ENCODE measurements around the gene SLC2A6. TPM values are rescaled to one million over a fixed set of nuclear protein-coding genes. Genes with fewer than 3 reads are reported as not detected.

Gene SLC2A6, protein sequence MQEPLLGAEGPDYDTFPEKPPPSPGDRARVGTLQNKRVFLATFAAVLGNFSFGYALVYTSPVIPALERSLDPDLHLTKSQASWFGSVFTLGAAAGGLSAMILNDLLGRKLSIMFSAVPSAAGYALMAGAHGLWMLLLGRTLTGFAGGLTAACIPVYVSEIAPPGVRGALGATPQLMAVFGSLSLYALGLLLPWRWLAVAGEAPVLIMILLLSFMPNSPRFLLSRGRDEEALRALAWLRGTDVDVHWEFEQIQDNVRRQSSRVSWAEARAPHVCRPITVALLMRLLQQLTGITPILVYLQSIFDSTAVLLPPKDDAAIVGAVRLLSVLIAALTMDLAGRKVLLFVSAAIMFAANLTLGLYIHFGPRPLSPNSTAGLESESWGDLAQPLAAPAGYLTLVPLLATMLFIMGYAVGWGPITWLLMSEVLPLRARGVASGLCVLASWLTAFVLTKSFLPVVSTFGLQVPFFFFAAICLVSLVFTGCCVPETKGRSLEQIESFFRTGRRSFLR
- 1 to 10 TPM; 1.0 to 5.1 (median 3.0) TPM for total RNA-seq

DNA sequence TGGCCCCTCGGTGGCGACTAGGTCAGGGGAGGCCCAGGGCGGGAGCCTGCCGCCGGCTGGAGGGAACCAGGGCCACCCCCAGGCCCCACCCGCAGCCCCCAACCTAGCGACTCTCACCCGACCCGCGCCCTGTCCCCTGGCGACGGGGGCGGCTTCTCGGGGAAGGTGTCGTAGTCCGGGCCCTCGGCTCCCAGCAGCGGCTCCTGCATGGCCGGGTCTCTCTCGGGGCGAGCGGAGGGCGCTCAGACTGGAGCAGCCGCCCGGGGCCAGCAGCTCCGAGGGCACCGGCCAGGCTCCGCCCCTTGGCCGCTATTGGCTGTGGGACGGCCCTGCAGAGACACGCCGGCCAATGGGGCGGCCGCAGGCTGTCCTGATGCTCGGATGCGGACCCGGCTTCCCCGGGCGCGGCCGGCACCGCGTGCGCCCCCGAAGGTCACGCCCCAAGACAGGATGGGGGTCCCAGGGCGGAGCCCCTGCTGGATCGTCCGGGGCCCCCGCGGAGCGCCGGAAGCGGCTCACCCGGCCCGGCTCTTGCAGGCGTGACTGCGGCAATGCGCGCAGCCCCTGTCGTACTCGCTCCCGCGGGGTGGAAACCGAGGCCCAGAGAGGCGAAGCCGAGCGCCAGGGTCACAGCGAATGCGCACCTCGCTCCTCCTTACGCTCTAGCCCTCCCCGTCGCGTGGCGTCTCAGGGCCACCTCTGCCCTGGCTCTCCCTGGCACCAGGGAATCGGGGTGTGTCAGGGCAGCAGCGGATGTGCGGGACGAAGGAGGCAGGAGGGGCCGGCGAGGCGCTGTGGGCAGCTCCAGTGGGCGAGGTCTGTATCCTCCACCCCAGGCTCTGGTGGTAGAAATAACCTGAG, at the start of gene SLC2A6:
SLC2A6 (minus strand) TSS at position 249 of the 861 bp plus-strand sequence; CDS start at position 209, 40 bp downstream.
- TF ChIP-seq, protein P1, sequence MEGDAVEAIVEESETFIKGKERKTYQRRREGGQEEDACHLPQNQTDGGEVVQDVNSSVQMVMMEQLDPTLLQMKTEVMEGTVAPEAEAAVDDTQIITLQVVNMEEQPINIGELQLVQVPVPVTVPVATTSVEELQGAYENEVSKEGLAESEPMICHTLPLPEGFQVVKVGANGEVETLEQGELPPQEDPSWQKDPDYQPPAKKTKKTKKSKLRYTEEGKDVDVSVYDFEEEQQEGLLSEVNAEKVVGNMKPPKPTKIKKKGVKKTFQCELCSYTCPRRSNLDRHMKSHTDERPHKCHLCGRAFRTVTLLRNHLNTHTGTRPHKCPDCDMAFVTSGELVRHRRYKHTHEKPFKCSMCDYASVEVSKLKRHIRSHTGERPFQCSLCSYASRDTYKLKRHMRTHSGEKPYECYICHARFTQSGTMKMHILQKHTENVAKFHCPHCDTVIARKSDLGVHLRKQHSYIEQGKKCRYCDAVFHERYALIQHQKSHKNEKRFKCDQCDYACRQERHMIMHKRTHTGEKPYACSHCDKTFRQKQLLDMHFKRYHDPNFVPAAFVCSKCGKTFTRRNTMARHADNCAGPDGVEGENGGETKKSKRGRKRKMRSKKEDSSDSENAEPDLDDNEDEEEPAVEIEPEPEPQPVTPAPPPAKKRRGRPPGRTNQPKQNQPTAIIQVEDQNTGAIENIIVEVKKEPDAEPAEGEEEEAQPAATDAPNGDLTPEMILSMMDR (IDR thresholded peaks at IDR 0.05; ENCODE audit: low read depth) = no peak

DNA sequence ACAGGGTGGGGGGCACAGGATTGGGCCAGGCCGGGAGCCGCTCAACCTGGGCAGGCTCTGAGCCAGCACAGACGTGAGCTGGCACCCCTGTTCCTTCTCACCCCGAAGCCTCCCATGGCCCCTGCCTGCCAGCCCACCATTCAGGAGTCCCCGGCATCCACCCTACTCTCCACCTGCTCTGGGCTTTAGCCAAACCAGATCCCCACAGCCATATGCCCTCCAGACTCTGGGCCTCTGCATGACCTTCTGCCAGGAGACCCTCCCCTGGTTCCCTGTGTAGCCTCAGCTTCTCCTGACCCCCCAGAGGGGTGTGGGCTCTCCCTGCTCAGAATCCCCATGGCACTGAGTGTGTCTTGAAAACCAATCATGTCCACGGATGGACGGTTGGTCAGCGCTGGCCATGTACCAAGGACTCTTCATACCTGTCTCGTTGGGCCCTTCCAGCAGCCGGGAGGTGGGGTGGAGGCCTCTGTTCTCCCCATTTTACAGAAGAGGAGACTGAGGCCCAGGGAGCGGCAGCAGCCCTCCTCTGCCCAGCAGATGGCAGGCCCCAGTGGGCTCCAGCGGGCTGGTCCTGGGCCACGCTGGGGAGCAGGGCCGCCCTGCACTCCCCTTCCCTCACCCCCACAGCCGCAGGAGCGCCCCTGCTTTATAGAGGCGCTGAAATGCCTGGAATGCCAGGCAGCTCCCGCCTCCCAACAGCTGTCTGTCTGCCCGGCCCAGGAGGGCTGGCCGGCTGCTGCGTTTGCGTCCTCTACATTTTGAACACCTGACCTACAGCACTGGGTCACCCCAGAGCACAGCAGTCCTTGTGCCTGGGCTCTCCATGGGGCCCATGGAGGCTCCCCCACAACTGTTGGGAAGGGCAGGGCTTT, 49.3 kb upstream of the SLC2A6 start:
- TF ChIP-seq, protein P1 (IDR thresholded peaks at IDR 0.05; ENCODE audit: low read depth) = no peak

DNA sequence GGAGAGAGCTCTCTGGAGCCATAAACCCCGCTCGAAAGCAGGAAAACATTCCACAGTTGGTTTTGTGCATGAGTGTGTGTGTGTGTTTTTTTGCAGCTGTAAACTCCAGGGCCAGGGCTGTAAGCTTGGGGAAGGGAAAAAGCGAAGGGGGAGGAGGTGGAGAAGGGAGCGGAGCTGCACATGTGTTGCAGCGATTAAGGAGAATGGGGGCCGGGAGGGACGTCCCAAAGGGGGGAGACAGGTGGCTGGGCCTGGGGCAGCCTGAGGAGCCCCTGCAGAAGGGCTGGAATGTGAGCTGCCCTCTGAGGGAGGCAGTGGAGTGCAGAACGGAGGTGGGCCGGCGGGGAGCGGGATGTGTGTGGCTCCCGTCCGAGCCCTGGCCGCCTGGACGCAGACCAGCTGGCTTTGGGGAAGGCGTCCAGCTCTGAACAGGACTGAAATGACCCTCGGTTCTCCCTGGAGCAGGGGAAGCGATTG, 48.6 kb upstream of the SLC2A6 start:
- TF ChIP-seq, protein P1 (IDR thresholded peaks at IDR 0.05; ENCODE audit: low read depth) = no peak

DNA sequence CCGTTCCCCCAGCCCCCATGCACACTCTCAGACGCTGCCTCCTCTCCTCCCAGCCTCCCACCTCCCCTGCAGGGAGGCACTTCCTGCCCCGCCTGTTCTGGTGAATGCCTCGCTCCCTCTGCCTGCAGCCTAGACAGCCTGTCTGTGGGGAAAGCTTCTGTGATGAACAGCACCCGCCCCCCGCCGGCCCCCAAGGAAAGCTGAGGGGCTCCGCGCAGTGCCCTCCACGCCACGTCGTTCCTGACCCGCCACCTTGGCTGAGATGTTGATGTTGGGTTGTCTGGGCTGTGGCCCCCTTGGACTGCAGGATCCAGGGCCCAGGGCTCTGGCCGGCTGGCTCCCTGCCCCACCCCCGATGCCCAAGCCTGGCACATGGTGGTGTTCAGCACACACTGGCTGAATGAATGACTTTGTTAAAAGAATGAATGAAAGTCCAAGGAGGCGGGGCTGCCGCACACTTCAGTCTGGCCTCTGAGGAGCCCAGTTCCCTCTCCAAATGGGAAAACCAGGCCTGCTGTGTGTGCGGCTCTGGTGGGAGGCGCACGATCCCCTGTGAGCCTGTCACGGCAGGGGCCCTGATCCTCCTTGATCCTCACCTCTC, 47.9 kb upstream of the SLC2A6 start:
- TF ChIP-seq, protein P1 (IDR thresholded peaks at IDR 0.05; ENCODE audit: low read depth) = no peak

DNA sequence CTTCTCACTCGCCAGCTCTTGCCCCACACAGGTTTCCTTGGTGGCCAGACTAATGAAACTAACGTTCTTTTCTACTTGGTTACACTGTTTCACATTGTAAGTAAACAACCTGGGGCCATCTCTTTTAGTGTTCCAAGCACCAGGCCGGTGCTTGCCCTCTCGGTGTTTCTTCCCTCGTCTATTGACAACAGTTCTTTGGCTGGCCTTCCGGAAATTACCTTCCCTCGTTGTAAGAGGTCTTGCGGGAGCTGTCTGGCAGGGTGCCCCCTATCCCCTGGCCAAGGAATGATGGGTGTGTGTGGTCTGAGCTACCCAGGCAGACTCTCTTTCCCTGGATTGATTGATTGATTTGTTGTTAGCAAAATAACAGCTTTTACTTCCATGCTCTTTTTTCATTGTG, 46.8 kb upstream of the SLC2A6 start:
- TF ChIP-seq, protein P1 (IDR thresholded peaks at IDR 0.05; ENCODE audit: low read depth) = no peak

DNA sequence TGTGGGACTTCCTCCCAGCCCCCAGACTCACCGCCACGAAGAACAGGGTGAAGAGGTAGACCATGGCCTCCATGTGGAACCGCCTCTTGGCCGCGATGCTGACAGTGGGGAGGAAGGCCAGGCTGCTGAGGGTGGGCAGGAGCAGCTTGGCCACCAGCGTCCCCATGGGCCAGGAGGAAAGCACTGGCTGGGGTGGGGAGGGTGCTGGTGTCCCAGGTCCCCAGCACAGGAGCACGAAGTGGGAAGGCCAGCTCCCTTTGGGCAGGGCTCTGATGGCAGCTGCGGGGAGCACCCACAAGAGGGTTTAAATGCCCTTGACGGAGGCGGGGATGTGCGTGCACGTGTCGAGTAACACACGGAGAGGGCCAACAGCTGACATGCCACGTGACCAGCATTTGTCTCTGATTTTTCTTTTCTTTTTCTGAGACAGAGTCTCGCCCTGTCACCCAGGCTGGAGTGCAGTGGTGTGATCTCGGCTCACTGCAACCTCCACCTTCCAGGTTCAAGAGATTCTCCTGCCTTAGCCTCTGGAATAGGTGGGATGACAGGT, 45.9 kb upstream of the SLC2A6 start, which contains the start of gene MYMK:
MYMK (minus strand) TSS at position 281 of the 550 bp plus-strand sequence; CDS start at position 166, 115 bp downstream.
- TF ChIP-seq, protein P1 (IDR thresholded peaks at IDR 0.05; ENCODE audit: low read depth) = no peak

All from subcutaneous adipose tissue (tissue), 4 donors.